ENCODE measurements around the gene LDLRAD4.

Gene LDLRAD4

DNA sequence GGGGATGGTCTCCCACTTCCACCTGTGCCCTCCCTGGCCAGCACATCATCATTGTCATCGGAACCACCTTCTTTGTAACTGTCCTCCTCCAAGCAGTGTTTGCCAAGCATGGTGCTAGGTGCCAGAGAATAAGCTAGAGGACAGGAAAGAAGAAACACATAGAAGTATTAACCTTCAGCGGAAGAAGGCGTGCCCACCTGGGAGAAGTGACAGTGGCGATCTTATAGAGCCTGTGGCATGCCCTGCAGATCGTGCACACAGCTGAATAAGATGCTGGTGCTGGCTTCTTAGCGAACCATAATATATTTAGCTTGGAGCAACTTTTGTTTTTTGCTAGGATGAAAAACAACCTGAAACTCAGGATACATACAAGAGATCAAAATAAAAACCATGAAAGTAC, 359.8 kb downstream of the LDLRAD4 start:
- ATAC-seq (ENCODE audit: insufficient read depth, low read depth) (no peak), DNase-seq (no peak)
- Histone ChIP-seq H3K27ac (ENCODE audit: low read length) (peak overlapping the region; percentile 46; the same call in 1 of the 2 replicates), H3K4me2 (ENCODE audit: insufficient read depth, low read length) (no peak overlapping the region), H3K27me3 (ENCODE audit: insufficient read depth, low read length, poor library complexity) (no peaks in the 10 kb centered on the region), H3K79me2 (ENCODE audit: insufficient read depth, low read length) (peaks cover 91% of the 10 kb centered on the region), H3K9ac (ENCODE audit: low read depth, low read length) (no peak overlapping the region), H3K9me3 (ENCODE audit: insufficient read depth, low read length, severe bottlenecking) (no peaks in the 10 kb centered on the region), H4K20me1 (ENCODE audit: insufficient read depth, low read length) (peaks cover 47% of the 10 kb centered on the region), H2AFZ (ENCODE audit: low read depth, low read length) (no peak overlapping the region), H3K36me3 (ENCODE audit: insufficient read depth, low read length) (peaks cover 15% of the 10 kb centered on the region), H3K4me3 (ENCODE audit: low read depth in 1 of 2, low read length in 2 of 2) (no peak overlapping the region), H3K4me1 (ENCODE audit: insufficient read depth, low read length) (peaks cover 38% of the 10 kb centered on the region)
- no peak for TF ChIP-seq EZH2 (IDR thresholded peaks at IDR 0.05; ENCODE audit: borderline replicate concordance, low read depth, low read length, severe bottlenecking)
- no peak for TF ChIP-seq CTCF (IDR thresholded peaks at IDR 0.05; ENCODE audit: borderline replicate concordance, extremely low read depth, low read length, poor library complexity, severe bottlenecking)

DNA sequence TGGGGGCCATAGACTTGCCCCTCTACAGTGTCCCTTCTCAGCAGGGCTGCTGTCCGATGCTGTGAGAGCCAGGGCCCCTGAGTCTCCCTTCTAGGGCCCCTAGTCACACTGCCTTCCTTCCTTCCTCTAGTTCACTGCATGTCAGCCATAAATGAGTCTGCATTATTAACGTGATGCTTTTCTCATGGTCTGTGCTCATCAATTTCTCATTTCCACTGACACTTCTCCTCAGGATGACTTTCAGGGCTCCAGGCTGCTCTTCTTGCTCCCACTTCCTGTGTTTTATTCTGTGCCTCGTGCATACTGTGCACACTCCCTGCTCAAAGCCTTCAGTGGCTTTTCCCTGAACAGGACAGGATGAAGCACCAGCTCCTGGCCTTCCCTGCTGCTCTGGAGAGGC, 361.3 kb downstream of the LDLRAD4 start:
- peaks cover 91% of the 10 kb centered on the region for H3K79me2 ChIP-seq (ENCODE audit: insufficient read depth, low read length)
- no peaks in the 10 kb centered on the region for H3K9me3 ChIP-seq (ENCODE audit: insufficient read depth, low read length, severe bottlenecking)
- H3K4me3 ChIP-seq (ENCODE audit: low read depth in 1 of 2, low read length in 2 of 2), result no peak overlapping the region
- ATAC-seq (ENCODE audit: insufficient read depth, low read depth) (peak; percentile 47; the same call in 2 of the 3 replicates), DNase-seq (no peak)
- H3K36me3 ChIP-seq (ENCODE audit: insufficient read depth, low read length), result peaks cover 21% of the 10 kb centered on the region
- H3K27ac ChIP-seq (ENCODE audit: low read length), result peak overlapping the region; percentile 73
- H4K20me1 ChIP-seq (ENCODE audit: insufficient read depth, low read length), result peaks cover 52% of the 10 kb centered on the region
- H2AFZ ChIP-seq (ENCODE audit: low read depth, low read length), result no peak overlapping the region
- H3K4me2 ChIP-seq (ENCODE audit: insufficient read depth, low read length), result no peak overlapping the region
- H3K9ac ChIP-seq (ENCODE audit: low read depth, low read length), result no peak overlapping the region
- H3K4me1 ChIP-seq (ENCODE audit: insufficient read depth, low read length), result peaks cover 38% of the 10 kb centered on the region
- H3K27me3 ChIP-seq (ENCODE audit: insufficient read depth, low read length, poor library complexity), result no peaks in the 10 kb centered on the region
- TF ChIP-seq CTCF (IDR thresholded peaks at IDR 0.05; ENCODE audit: borderline replicate concordance, extremely low read depth, low read length, poor library complexity, severe bottlenecking) (no peak), EZH2 (IDR thresholded peaks at IDR 0.05; ENCODE audit: borderline replicate concordance, low read depth, low read length, severe bottlenecking) (no peak)

DNA sequence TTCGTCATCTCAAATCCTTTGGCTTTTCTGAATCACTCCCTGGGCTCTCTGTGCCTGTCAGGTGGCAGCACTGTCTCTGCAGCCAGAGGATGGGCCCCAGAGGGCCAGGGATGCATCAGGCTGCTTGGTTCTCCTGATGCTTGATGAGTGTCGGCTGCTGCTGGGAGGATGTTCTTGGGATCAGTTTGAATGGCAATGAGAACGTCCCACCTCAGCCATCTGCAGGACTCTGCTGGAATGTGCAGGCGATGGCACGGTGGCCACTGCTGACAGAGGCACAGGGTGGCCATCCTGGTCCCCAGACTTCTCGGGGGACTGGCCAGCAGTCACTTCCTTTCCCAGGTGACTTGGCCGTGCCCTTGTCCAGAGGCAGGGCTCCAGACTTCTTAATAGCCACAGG, 361.8 kb downstream of the LDLRAD4 start:
- Histone ChIP-seq H3K27me3 (ENCODE audit: insufficient read depth, low read length, poor library complexity) (no peaks in the 10 kb centered on the region), H3K4me1 (ENCODE audit: insufficient read depth, low read length) (peaks cover 38% of the 10 kb centered on the region), H3K4me3 (ENCODE audit: low read depth in 1 of 2, low read length in 2 of 2) (no peak overlapping the region), H3K36me3 (ENCODE audit: insufficient read depth, low read length) (peaks cover 26% of the 10 kb centered on the region), H4K20me1 (ENCODE audit: insufficient read depth, low read length) (peaks cover 53% of the 10 kb centered on the region), H3K4me2 (ENCODE audit: insufficient read depth, low read length) (no peak overlapping the region), H3K27ac (ENCODE audit: low read length) (peak overlapping the region; percentile 73), H3K9ac (ENCODE audit: low read depth, low read length) (no peak overlapping the region), H3K9me3 (ENCODE audit: insufficient read depth, low read length, severe bottlenecking) (no peaks in the 10 kb centered on the region), H3K79me2 (ENCODE audit: insufficient read depth, low read length) (peaks cover 92% of the 10 kb centered on the region), H2AFZ (ENCODE audit: low read depth, low read length) (no peak overlapping the region)
- no peak for TF ChIP-seq EZH2 (IDR thresholded peaks at IDR 0.05; ENCODE audit: borderline replicate concordance, low read depth, low read length, severe bottlenecking)
- TF ChIP-seq CTCF (IDR thresholded peaks at IDR 0.05; ENCODE audit: borderline replicate concordance, extremely low read depth, low read length, poor library complexity, severe bottlenecking), result no peak
- ATAC-seq (ENCODE audit: insufficient read depth, low read depth) (no peak), DNase-seq (no peak)

DNA sequence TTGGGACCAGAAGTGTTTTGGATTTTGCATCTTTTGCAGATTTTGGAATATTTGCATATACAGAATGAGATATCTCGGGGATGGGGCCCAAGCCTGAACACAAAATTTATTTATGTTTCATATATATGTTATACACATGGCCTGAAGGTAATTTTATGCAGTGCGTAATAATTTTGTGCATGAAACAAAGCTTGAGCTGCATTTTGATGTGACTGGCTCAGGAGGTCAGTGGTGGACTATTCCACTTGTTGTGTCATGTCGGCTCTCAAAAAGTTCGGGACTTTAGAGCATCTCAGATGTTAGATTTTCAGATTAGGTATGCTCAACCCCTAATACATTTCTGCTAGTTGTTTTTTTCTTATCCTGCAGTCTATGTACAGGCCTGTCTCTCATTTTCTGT, 362.4 kb downstream of the LDLRAD4 start:
- H3K9ac ChIP-seq (ENCODE audit: low read depth, low read length), result no peak overlapping the region
- DNase-seq, result no peak
- H3K27me3 ChIP-seq (ENCODE audit: insufficient read depth, low read length, poor library complexity), result no peaks in the 10 kb centered on the region
- no peak overlapping the region for H3K4me2 ChIP-seq (ENCODE audit: insufficient read depth, low read length)
- peaks cover 53% of the 10 kb centered on the region for H4K20me1 ChIP-seq (ENCODE audit: insufficient read depth, low read length)
- H2AFZ ChIP-seq (ENCODE audit: low read depth, low read length), result no peak overlapping the region
- H3K79me2 ChIP-seq (ENCODE audit: insufficient read depth, low read length), result peaks cover 92% of the 10 kb centered on the region
- peak overlapping the region; percentile 21; the same call in 1 of the 2 replicates for H3K27ac ChIP-seq (ENCODE audit: low read length)
- no peak overlapping the region for H3K4me3 ChIP-seq (ENCODE audit: low read depth in 1 of 2, low read length in 2 of 2)
- peaks cover 29% of the 10 kb centered on the region for H3K36me3 ChIP-seq (ENCODE audit: insufficient read depth, low read length)
- ATAC-seq (ENCODE audit: insufficient read depth, low read depth), result no peak
- no peaks in the 10 kb centered on the region for H3K9me3 ChIP-seq (ENCODE audit: insufficient read depth, low read length, severe bottlenecking)
- TF ChIP-seq EZH2 (IDR thresholded peaks at IDR 0.05; ENCODE audit: borderline replicate concordance, low read depth, low read length, severe bottlenecking), result no peak
- no peak for TF ChIP-seq CTCF (IDR thresholded peaks at IDR 0.05; ENCODE audit: borderline replicate concordance, extremely low read depth, low read length, poor library complexity, severe bottlenecking)
- H3K4me1 ChIP-seq (ENCODE audit: insufficient read depth, low read length), result peaks cover 38% of the 10 kb centered on the region

Data from DND-41 (cell line).